Fibroblast of mammary gland (primary cell): ENCODE data around the gene MEF2A.

Experiments used
- DNase-seq: peaks from one replicate; pipeline ENCODE4 v3.0.0-alpha.2; 2010; ENCODE audit warnings: low read depth
- H3K4me3 ChIP-seq: 2 replicates; pipeline ENCODE4 v1.5.1; 2011; ENCODE audit warnings: low read depth, mild to moderate bottlenecking, low read length, moderate library complexity; ENCODE audit not compliant: control insufficient read depth
- CTCF ChIP-seq: conservative IDR thresholded peaks from 2 replicates; pipeline ENCODE4 v1.5.1; 2011; ENCODE audit warnings: low read depth, low read length, inconsistent platforms; ENCODE audit not compliant: control insufficient read depth, insufficient read depth

Gene MEF2A

DNA sequence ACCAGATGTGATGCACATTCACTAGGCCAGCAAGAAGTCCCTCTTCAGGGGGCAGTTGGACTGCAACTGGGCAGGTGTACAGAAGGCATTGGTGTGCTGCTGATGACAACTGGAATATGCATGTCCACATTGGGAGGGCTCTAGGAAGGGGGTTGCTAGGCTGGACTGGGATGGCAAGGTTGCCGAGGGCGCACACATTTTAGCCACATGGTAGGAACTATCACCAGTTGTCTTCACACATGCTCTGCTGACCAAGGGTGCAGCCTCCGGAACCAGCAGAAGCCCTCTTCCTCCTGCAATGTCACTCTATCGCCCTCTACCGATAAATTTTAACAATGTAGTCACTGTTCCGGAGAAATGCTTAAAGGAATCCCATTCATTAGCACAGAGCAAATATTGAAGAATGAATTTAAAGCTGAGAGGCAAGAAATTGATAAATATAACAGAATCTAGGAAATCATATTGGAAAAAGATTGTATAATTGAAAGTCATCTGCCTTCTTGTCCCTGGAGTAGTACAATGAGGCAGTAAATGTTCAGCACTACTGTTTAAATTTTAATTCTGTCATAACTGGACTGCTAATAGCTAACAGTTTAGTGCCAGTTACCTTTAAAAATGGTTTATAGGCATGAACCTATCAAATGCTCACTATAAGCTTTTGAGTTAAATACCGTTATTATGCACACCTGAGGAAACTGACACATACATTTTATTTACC, 190.1 kb downstream of the MEF2A start:
- DNase-seq = peak; percentile 74
- peak; percentile 89 for TF ChIP-seq CTCF
- H3K4me3 ChIP-seq = no peak overlapping the region

GRCh38 chr15:99762288-99762687, 196.5 kb downstream of the MEF2A start:
- no peak for TF ChIP-seq CTCF
- peak; percentile 3 for DNase-seq
- no peak overlapping the region for H3K4me3 ChIP-seq

GRCh38 chr15:99763827-99764226, 198.0 kb downstream of the MEF2A start:
- TF ChIP-seq CTCF = no peak
- no peak for DNase-seq
- no peak overlapping the region for H3K4me3 ChIP-seq

GRCh38 chr15:99764522-99764921, 198.7 kb downstream of the MEF2A start:
- DNase-seq = no peak
- H3K4me3 ChIP-seq = no peak overlapping the region
- no peak for TF ChIP-seq CTCF
